ENCODE results near the gene CYTH3. TPM values are rescaled to one million over a fixed set of nuclear protein-coding genes. Genes with fewer than 3 reads are reported as not detected.

CYTH3 gene, protein sequence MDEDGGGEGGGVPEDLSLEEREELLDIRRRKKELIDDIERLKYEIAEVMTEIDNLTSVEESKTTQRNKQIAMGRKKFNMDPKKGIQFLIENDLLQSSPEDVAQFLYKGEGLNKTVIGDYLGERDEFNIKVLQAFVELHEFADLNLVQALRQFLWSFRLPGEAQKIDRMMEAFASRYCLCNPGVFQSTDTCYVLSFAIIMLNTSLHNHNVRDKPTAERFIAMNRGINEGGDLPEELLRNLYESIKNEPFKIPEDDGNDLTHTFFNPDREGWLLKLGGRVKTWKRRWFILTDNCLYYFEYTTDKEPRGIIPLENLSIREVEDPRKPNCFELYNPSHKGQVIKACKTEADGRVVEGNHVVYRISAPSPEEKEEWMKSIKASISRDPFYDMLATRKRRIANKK
- total RNA-seq (15.7 and 20.8 TPM in 2 replicates), polyA plus RNA-seq (11.9 and 13.2 TPM in 2 replicates)

DNA sequence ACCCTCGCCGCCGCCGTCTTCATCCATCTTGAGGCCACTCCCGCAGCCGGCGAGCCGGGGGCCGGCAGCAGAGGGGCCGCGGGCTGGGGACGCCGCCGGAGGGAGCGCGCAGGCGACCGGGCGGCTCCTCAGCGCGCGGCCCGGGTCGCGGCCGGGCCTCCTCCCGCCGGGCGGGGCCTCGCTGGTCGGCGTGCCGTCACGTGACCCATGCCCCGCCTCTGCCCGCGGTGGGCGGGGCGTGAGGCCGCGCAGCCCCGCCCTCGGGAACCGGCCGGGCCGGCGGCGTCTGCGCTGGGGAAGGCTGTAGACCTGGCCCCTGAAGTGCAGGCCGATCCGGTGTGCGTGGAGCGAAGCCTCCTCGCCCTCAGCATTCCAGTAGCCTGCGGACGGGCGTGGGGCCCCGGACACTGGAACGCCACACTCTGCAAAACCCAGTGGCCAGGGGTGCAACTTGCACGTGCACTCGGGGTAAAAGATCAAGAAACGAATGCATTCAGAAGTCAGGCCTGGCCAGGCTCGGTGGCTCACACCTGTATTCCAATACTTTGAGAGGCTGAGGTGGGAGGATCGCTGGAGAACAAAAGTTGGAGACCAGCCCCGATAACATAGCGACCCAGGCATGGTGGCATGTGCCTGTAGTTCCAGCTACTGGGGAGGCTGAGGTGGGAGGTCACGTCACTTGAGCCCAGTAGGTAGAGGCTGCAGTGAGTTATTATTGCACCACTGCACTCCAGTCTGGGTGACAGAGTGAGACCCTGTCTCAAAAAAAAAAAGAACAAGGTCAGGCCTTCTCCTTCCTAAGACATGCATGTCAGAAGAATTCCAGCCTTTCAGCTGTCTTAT, at the start of gene CYTH3:
TSS of gene CYTH3 (minus strand) at position 144 of the 843 bp plus-strand sequence. CDS start at position 27, 117 bp downstream.
- Histone ChIP-seq H3K4me1 (ENCODE audit: insufficient read depth) (peaks cover 14% of the 10 kb centered on the region), H3K27ac (peak within 1 kb of the TSS; percentile 32), H3K79me2 (peaks cover 33% of the 10 kb centered on the region), H4K20me1 (ENCODE audit: insufficient read depth, poor library complexity, severe bottlenecking) (peaks cover 10% of the 10 kb centered on the region), H3K27me3 (no peaks in the 10 kb centered on the region), H3K9me2 (replicated peaks; ENCODE audit: insufficient read depth) (no peaks in the 10 kb centered on the region), H2AFZ (peak within 1 kb of the TSS; percentile 89), H3K4me2 (peak within 1 kb of the TSS; percentile 99), H3K4me3 (peak within 1 kb of the TSS; percentile 88), H3K9me3 (ENCODE audit: low read depth) (no peaks in the 10 kb centered on the region), H3K36me3 (replicated peaks; ENCODE audit: insufficient read depth, low read depth) (no peaks in the 10 kb centered on the region)
- TF ChIP-seq, protein P1, sequence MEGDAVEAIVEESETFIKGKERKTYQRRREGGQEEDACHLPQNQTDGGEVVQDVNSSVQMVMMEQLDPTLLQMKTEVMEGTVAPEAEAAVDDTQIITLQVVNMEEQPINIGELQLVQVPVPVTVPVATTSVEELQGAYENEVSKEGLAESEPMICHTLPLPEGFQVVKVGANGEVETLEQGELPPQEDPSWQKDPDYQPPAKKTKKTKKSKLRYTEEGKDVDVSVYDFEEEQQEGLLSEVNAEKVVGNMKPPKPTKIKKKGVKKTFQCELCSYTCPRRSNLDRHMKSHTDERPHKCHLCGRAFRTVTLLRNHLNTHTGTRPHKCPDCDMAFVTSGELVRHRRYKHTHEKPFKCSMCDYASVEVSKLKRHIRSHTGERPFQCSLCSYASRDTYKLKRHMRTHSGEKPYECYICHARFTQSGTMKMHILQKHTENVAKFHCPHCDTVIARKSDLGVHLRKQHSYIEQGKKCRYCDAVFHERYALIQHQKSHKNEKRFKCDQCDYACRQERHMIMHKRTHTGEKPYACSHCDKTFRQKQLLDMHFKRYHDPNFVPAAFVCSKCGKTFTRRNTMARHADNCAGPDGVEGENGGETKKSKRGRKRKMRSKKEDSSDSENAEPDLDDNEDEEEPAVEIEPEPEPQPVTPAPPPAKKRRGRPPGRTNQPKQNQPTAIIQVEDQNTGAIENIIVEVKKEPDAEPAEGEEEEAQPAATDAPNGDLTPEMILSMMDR (IDR thresholded peaks at IDR 0.05; ENCODE audit: poor library complexity), result no peak
- TF ChIP-seq EZH2 (IDR thresholded peaks at IDR 0.05; ENCODE audit: borderline replicate concordance) (no peak), EZH2phosphoT487 (IDR thresholded peaks at IDR 0.05; ENCODE audit: low read depth, severe bottlenecking, unreplicated experiment) (no peak)
- WGBS (ENCODE audit: low lambda C conversion rate, missing lambda C conversion rate), result 16% methylated on average over 30 of the region's 67 CpGs
- peak; percentile 96 for DNase-seq (ENCODE audit: low spot score)

DNA sequence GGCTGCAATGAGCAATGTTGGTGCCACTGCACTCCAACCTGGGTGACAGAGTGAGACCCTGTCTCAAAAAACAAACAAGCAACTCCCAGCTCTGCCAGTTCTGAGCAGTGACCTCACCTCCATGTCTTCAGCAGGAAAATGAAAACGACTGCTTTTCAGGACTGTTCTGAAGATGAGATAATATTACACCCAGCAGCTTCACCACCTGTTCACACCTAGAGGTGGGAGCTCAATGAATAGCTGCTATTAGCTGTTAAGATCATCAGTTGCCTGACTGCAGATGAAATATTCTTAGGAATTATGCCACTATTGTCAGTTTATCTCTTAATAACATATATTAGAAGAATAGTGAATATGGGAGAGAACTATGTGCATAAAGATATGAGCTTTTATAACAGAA, 48.4 kb upstream of the CYTH3 start:
- Histone ChIP-seq H3K4me2 (no peak overlapping the region), H3K9me3 (ENCODE audit: low read depth) (no peaks in the 10 kb centered on the region), H3K9me2 (replicated peaks; ENCODE audit: insufficient read depth) (no peaks in the 10 kb centered on the region), H3K27me3 (no peaks in the 10 kb centered on the region), H3K79me2 (no peaks in the 10 kb centered on the region), H2AFZ (no peak overlapping the region), H3K27ac (no peak overlapping the region), H3K36me3 (replicated peaks; ENCODE audit: insufficient read depth, low read depth) (no peaks in the 10 kb centered on the region), H3K4me3 (no peak overlapping the region), H3K4me1 (ENCODE audit: insufficient read depth) (no peaks in the 10 kb centered on the region), H4K20me1 (ENCODE audit: insufficient read depth, poor library complexity, severe bottlenecking) (no peaks in the 10 kb centered on the region)
- TF ChIP-seq, protein P1 (IDR thresholded peaks at IDR 0.05; ENCODE audit: poor library complexity), result no peak
- no peak for TF ChIP-seq EZH2 (IDR thresholded peaks at IDR 0.05; ENCODE audit: borderline replicate concordance)
- TF ChIP-seq EZH2phosphoT487 (IDR thresholded peaks at IDR 0.05; ENCODE audit: low read depth, severe bottlenecking, unreplicated experiment), result no peak
- no peak for DNase-seq (ENCODE audit: low spot score)
- 58% methylated on average over 1 of the region's 1 CpG for WGBS (ENCODE audit: low lambda C conversion rate, missing lambda C conversion rate)

DNA sequence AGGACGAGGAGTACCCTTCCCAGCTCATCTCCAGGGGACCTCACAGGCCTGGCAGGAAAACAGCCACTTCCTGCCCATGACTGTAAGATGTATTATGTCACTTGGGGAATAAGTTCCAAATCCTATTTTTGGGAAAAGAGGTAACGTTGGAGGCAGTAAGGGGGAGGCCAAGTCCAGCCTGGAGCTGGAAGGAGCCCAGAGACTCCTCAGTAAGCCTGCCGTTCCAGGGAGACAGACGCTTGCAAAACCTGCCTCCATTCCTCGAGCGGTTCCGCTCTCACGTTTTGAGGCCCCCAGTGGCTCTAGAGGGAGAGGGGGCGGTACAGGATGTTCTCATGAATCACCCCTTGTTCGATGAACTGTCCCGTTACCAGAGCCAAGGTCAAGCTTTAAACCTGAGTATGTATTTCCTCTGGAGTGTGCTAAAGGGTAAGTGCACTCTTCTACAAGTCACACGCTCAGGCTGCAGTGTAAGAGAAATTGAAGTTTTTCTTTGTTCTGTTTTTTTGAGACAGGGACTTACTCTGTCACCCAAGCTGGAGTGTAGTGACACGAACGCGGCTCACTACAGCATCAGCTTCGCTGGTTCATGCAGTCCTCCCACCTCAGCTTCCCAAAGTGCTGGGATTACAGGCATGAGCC, 45.5 kb upstream of the CYTH3 start:
- no peaks in the 10 kb centered on the region for H3K79me2 ChIP-seq
- TF ChIP-seq EZH2 (IDR thresholded peaks at IDR 0.05; ENCODE audit: borderline replicate concordance) (no peak), EZH2phosphoT487 (IDR thresholded peaks at IDR 0.05; ENCODE audit: low read depth, severe bottlenecking, unreplicated experiment) (no peak)
- TF ChIP-seq, protein P1 (IDR thresholded peaks at IDR 0.05; ENCODE audit: poor library complexity), result no peak
- H3K4me1 ChIP-seq (ENCODE audit: insufficient read depth), result no peaks in the 10 kb centered on the region
- H2AFZ ChIP-seq, result no peak overlapping the region
- WGBS (ENCODE audit: low lambda C conversion rate, missing lambda C conversion rate), result 70% methylated on average over 16 of the region's 16 CpGs
- DNase-seq (ENCODE audit: low spot score), result peak; percentile 16
- no peak overlapping the region for H3K4me2 ChIP-seq
- H3K9me2 ChIP-seq (replicated peaks; ENCODE audit: insufficient read depth), result no peaks in the 10 kb centered on the region
- H4K20me1 ChIP-seq (ENCODE audit: insufficient read depth, poor library complexity, severe bottlenecking), result no peaks in the 10 kb centered on the region
- H3K4me3 ChIP-seq, result no peak overlapping the region
- H3K36me3 ChIP-seq (replicated peaks; ENCODE audit: insufficient read depth, low read depth), result no peaks in the 10 kb centered on the region
- H3K27me3 ChIP-seq, result no peaks in the 10 kb centered on the region
- no peak overlapping the region for H3K27ac ChIP-seq
- H3K9me3 ChIP-seq (ENCODE audit: low read depth), result no peaks in the 10 kb centered on the region

Measured in hepatocyte (in vitro differentiated cells).